Measurements from ENCODE around the gene PLIN3. TPM values are rescaled to one million over a fixed set of nuclear protein-coding genes. Genes with fewer than 3 reads are reported as not detected.

The PLIN3 gene
- total and polyA plus RNA-seq, 9 of the 15 experiments (the other 6 are each of a cell fraction or from before 2014, with no cell fraction given), result 7.5 to 75.6 (median 43.1) TPM

- TF ChIP-seq ATF6 (CRISPR knock-in tag; IDR thresholded peaks at IDR 0.05), result no peak
- TF ChIP-seq TEAD2 (tag; IDR thresholded peaks at IDR 0.05), result no peak
- TF ChIP-seq SNAPC5 (CRISPR knock-in tag; IDR thresholded peaks at IDR 0.05), result no peak
- TF ChIP-seq AFF4 (CRISPR knock-in tag; IDR thresholded peaks at IDR 0.05), result no peak
- TF ChIP-seq ZNF785 (CRISPR knock-in tag; IDR thresholded peaks at IDR 0.05), result no peak
- TF ChIP-seq ZEB2 (IDR thresholded peaks at IDR 0.05), result no peak
- TF ChIP-seq ZNF133 (CRISPR knock-in tag; IDR thresholded peaks at IDR 0.05), result no peak
- TF ChIP-seq PCBP2 (IDR thresholded peaks at IDR 0.05; ENCODE audit: low read depth, low read length, poor library complexity, severe bottlenecking), result no peak
- no peak for TF ChIP-seq WHSC1 (IDR thresholded peaks at IDR 0.05; ENCODE audit: low read length)
- no peak for TF ChIP-seq CREB1 (IDR thresholded peaks at IDR 0.05)
- no peak for TF ChIP-seq CREB1 (CRISPR knock-in tag; IDR thresholded peaks at IDR 0.05)
These were observed 34.7 kb downstream of the PLIN3 start (continued) for GRCh38 chr19:4832776-4833175.

Data from K562 (cell line).